ENCODE data around the gene SLC15A2.
"Not testable (repeated sequence)": the region's sequence is repeated elsewhere in the genome, so short reads cannot be mapped to it uniquely, and the experiment has no call there.

Gene SLC15A2

DNA sequence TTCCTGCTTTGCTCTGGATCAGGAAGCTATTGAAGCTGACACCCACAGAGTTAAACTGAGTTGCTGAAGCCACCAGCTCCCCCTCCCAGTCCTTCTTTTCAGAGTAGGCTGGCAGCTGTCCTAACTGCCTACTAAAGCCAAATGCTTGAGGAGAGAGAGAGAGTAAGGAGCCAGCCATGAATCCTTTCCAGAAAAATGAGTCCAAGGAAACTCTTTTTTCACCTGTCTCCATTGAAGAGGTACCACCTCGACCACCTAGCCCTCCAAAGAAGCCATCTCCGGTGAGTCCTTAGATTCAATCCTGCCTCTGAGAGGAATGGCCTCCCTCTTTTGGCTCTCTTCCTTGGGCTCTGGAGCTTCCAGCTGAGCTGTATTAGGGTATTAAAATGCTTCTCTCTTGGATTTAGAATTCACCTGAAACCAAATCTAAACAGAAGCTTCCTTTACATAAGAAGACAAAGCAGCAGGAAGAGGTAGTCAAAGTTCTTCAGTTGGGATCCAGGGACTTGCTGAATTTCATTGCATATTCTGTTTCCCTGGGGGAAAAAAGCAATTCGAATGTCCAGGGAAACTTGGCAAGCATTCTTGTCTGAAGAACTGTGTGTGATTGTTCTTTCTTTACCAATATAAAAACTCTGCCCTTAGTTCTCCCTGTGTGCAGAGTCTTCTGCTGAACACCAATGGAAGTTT lies at the start of gene SLC15A2:
Gene SLC15A2 (plus strand): TSS at position 101 of the 690 bp plus-strand sequence. CDS start 76 bp downstream, at position 177.
- DNase-seq (ENCODE audit: low read depth, low spot score) = peak; percentile 74

GRCh38 chr3:121844892-121845291 lies 49.3 kb upstream of the SLC15A2 start:
- DNase-seq (ENCODE audit: low read depth, low spot score) = no peak

DNA sequence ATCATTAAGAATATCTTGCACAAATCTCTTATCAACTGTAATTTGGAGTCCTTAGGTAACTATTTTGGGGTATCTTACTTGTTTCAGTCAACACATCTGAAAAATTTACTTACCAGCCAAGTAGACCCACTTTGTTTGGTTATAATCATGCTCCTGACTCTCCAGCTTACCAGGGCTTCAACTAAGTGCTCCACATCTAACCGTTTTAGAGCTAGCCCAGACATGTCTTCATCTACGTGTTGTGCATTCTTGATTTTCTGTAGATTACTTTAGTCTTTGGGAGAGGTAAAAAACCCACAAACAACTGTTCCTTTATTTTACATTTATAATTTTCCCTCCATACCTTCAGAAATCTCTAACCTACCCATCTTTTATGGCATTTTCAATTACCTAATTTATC lies 41.9 kb upstream of the SLC15A2 start:
- no peak for DNase-seq (ENCODE audit: low read depth, low spot score)

DNA sequence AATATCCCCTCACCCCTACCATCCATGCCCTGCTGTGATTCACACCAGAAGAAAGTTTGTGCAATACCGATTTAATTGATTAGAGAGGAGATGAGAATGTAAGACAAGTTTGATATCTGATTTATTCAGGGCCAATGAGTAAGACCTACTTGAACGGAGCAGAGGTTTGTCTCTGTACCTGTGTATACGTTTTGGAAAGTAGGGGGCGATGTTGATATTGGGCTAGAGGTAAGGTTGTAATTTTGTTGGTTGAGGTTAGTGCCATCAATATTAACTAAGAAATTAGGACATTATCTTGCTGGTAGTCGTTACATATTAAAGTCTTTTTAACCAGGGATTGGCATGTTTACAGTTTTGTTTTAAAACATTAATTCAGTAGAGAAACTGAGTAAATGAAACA lies 38.6 kb upstream of the SLC15A2 start:
- DNase-seq (ENCODE audit: low read depth, low spot score) = peak; percentile 17

- not testable (repeated sequence) for DNase-seq (ENCODE audit: low read depth, low spot score)
These were observed 36.4 kb upstream of the SLC15A2 start for GRCh38 chr3:121857778-121858177.

- not testable (repeated sequence) for DNase-seq (ENCODE audit: low read depth, low spot score)
These were observed 31.0 kb upstream of the SLC15A2 start for GRCh38 chr3:121863247-121863646.

DNA sequence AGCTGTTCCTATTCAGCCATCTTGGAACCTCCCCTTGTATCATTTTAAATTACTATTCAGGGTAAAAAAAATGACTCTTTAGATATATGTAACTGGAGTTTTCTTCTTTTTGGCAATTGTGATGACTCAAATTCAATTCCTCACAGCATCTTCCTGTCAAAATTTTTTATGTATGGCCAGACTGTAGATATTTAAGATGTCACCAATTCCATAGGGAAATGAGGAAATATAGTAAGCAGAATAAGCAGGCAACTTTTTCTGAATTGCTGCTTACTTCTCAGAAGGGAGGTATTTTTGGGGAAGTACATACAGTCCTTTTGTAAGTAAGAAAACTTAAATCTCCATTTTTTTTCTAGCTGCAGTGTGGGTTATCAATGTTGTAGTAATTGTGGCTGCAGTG lies 30.4 kb upstream of the SLC15A2 start:
- DNase-seq (ENCODE audit: low read depth, low spot score) = no peak

GRCh38 chr3:121869736-121870135 lies 24.5 kb upstream of the SLC15A2 start:
- no peak for DNase-seq (ENCODE audit: low read depth, low spot score)

GRCh38 chr3:121870717-121871116 lies 23.5 kb upstream of the SLC15A2 start:
- DNase-seq (ENCODE audit: low read depth, low spot score) = no peak

GRCh38 chr3:121871430-121871829 lies 22.8 kb upstream of the SLC15A2 start:
- no peak for DNase-seq (ENCODE audit: low read depth, low spot score)

GRCh38 chr3:121878411-121878810 lies 15.8 kb upstream of the SLC15A2 start:
- no peak for DNase-seq (ENCODE audit: low read depth, low spot score)

GRCh38 chr3:121883507-121883906 lies 10.7 kb upstream of the SLC15A2 start:
- no peak for DNase-seq (ENCODE audit: low read depth, low spot score)

DNA sequence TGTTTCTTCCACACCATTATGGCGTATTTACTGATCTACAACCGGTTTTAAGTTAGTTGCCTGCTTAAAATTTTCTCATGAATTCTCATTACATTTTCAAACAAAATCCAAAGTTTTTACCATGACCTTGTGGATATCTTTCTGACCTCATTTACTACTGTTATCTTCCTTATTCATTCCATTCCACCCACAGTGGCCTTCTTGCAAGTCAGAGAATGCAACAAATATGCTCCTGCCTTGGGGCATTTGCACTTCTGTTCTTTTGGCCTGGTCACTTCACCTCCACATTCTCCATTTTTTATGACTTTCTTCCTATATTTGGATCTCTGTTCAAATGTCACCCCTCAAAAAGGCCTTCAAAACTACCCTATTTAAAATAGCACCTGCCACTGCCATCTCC lies 8.8 kb upstream of the SLC15A2 start:
- peak; percentile 9 for DNase-seq (ENCODE audit: low read depth, low spot score)

GRCh38 chr3:121895121-121895520 lies 920 bp downstream of the SLC15A2 start:
- DNase-seq (ENCODE audit: low read depth, low spot score) = no peak

- no peak for DNase-seq (ENCODE audit: low read depth, low spot score)
These were observed 1.5 kb downstream of the SLC15A2 start for GRCh38 chr3:121895736-121896135.

DNA sequence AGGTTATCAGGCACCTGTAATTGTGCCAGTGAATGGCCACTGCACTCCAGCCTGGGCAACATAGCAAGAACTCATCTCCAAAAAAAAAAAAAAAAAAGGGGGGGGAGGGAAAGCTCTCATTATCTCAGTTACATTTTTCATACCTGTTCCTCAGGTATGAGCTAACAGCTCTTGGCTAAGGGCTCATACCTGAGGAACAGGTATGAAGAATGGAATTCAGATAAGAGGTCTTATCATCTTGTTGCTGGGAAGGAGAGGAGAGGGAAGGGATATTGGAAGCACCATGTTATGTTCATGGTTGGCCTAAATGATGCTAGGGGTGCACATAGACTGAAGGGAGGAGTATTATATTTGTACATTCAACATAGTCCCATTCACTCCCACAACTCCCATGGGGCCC lies 2.6 kb downstream of the SLC15A2 start:
- DNase-seq (ENCODE audit: low read depth, low spot score) = no peak

- no peak for DNase-seq (ENCODE audit: low read depth, low spot score)
These were observed 3.1 kb downstream of the SLC15A2 start for GRCh38 chr3:121897296-121897695.

DNA sequence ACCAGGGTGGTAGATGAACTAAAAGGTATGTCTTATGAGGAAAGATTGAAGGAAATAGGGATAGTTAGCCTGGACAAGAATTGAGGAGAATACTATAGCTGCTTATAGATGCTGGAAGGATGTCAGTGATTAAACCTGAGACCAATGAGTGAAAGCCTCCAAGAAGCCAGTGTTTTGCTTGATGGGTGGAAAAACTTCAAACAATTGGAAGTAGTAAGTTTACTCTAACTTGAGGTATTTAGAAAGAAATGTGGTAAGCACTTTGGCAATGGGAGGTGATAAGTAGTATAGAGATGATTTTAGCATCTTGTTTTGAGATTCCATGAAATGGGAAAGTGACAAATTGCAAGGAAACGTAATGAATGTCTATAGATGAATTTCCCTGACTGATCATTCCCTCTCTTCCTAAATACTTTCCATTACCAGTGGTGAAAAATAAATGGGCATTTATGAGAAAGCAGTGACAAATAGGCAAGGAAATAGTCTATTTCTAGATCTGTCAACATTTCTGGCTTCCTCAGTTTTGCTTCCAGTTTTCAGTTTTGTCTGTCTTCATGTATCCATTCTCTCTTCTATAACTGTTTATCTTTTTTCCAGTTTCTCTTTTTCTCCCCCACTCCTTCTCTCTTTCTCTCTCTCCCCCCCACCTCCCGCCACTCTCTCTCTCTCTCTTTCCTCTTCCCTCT lies 19.2 kb downstream of the SLC15A2 start:
- DNase-seq (ENCODE audit: low read depth, low spot score) = no peak

DNA sequence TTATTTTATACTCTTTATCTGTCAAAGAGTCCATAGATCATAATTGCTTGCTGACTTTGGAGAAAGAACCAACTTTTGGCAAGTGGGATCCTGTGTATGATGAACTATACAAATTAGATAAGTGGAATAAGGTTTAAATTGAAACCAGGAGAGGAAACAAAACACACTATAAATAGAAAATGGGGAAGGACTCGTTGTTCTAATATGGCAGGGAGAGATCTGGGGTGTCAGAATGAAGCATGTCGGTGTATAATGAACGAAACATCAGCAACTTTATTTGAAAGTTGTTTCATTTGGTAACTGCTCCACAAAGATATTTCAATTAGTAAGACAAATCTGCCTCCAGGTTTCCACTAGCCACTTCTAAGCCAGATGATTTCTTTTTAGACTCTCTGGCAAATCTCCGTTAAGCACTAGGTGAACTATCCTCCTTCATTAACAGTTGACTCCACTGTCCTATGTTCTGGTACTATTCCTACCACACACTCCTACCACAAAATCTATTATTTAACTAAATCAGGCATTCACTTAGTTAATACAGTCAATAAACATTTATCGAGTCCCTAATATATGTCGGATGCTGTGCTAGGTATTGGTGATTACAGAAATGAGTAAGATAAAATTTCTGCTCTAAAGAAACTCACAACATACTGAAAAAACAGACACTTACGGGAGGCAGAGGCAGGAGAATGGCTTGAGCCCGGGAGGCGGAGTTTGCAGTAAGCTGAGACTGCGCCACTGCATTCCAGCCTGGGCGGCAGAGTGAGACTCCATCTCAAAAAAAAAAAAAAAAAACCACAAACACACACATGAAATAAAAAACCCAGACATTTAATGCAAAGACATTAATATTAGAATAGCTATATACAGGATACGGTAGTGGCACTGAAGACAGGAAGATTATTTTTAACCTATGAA lies 20.1 kb downstream of the SLC15A2 start:
- no peak for DNase-seq (ENCODE audit: low read depth, low spot score)

- DNase-seq (ENCODE audit: low read depth, low spot score) = peak; percentile 49
These were observed 22.0 kb downstream of the SLC15A2 start for GRCh38 chr3:121916189-121916588.

DNA sequence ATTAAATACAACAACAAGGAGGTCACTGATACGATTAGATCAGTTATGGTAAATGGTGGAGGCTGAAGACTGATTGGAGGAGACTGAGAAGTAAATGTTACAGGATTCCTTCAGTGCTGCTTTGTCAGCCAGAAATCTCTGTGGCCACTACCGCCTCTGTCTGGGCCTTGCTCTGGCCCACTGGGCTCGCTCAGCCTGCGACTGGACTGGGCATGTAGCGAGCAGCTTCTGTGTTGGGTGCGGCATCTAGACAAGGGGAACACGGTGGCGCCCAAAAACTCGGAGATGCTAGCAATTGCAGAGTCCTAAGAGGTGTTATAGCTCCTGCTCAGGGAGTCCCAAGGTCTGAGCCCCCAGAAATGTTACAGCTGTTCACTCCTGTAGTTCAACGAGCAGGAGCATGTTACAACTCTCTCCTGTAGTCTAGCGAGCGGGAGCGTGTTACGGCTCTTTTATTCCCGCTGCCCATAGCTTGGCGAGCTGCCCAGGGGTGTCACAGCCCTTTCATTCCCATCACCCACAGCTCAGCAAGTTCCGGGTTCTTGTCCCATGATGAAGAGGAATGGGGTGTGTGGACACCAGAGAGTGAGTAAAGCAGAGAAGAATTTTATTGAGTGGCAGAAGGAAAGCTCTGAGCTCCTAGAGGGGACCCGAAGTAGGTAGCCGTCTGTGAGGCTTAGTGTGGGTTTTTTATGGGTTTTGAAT lies 24.7 kb downstream of the SLC15A2 start:
- DNase-seq (ENCODE audit: low read depth, low spot score) = no peak

GRCh38 chr3:121924734-121925133 lies 30.5 kb downstream of the SLC15A2 start:
- DNase-seq (ENCODE audit: low read depth, low spot score) = no peak
